Liver (tissue), 9 donors: ENCODE results near the gene C3orf70. TPM values are rescaled to one million over a fixed set of nuclear protein-coding genes. Genes with fewer than 3 reads are reported as not detected.

Source experiments
- DNase-seq: peaks from one replicate; pipeline ENCODE4 v3.0.0-alpha.2; 2017; ENCODE audit warnings: low spot score
- H3K27ac ChIP-seq, 2 donors: one replicate each; pipeline ENCODE4 v1.7.0; 2013; ENCODE audit warnings: inconsistent platforms in 2 of 2, low read length in 2 of 2, control low read depth in 1 of 2, low read depth in 1 of 2, mild to moderate bottlenecking in 1 of 2
- H3K27me3 ChIP-seq, 4 donors: one replicate each; pipeline versions ENCODE4 v1.6.1 to v1.7.0; 2013; ENCODE audit warnings: low read length in 3 of 4, inconsistent platforms in 1 of 4, mild to moderate bottlenecking in 1 of 4, moderate library complexity in 1 of 4; ENCODE audit not compliant: control insufficient read depth in 4 of 4, insufficient read depth in 4 of 4
- H3K36me3 ChIP-seq, 4 donors: one replicate each; pipeline versions ENCODE4 v1.6.1 to v1.7.0; 2013; ENCODE audit warnings: low read length in 3 of 4, mild to moderate bottlenecking in 3 of 4, low read depth in 1 of 4, moderate library complexity in 1 of 4; ENCODE audit not compliant: control insufficient read depth in 4 of 4, insufficient read depth in 3 of 4
- H3K4me1 ChIP-seq, 4 donors: one replicate each; pipeline versions ENCODE4 v1.6.1 to v1.7.0; 2013; ENCODE audit warnings: low read length in 3 of 4, mild to moderate bottlenecking in 3 of 4, moderate library complexity in 1 of 4; ENCODE audit not compliant: control insufficient read depth in 4 of 4, insufficient read depth in 4 of 4
- H3K4me3 ChIP-seq, 3 donors: one replicate each; pipeline versions ENCODE4 v1.6.1 to v1.7.0; 2013; ENCODE audit warnings: low read length in 3 of 3, control low read depth in 1 of 3, low read depth in 1 of 3, mild to moderate bottlenecking in 1 of 3
- H3K9ac ChIP-seq, 2 donors: one replicate each; pipeline ENCODE4 v1.7.0; 2013; ENCODE audit warnings: low read length in 2 of 2, mild to moderate bottlenecking in 2 of 2, moderate library complexity in 2 of 2, control low read depth in 1 of 2, low read depth in 1 of 2
- H3K9me3 ChIP-seq, 4 donors: one replicate each; pipeline versions ENCODE4 v1.6.1 to v1.7.0; 2013; ENCODE audit warnings: low read length in 3 of 4; ENCODE audit not compliant: control insufficient read depth in 4 of 4
- ATF3 ChIP-seq: IDR thresholded peaks from 2 replicates; pipeline ENCODE4 v1.6.1; 2016; ENCODE audit warnings: antibody characterized with exemption
- CTCF ChIP-seq: fragments of 150-350 bp; IDR thresholded peaks from 2 replicates; pipeline ENCODE4 v1.5.1; 2017; ENCODE audit warnings: improper control_type of control experiment, low read depth, low read length; ENCODE audit not compliant: missing input control
- EGR1 ChIP-seq, 2 donors: IDR thresholded peaks; 2 replicates each; pipeline ENCODE4 v1.6.1; 2016 to 2018; ENCODE audit warnings: antibody characterized with exemption in 2 of 2, low read depth in 2 of 2
- FOXA1 ChIP-seq: IDR thresholded peaks from 2 replicates; pipeline ENCODE4 v1.6.1; 2016; ENCODE audit warnings: antibody characterized with exemption
- GABPA ChIP-seq, 2 donors: IDR thresholded peaks in 1 of 2; conservative IDR thresholded peaks in 1 of 2; 2 replicates each; pipeline ENCODE4 v1.6.1; 2016; ENCODE audit warnings: antibody characterized with exemption in 2 of 2, mild to moderate bottlenecking in 1 of 2, moderate library complexity in 1 of 2
- HNF4A ChIP-seq, 2 donors: conservative IDR thresholded peaks; 2 replicates each; pipeline ENCODE4 v1.6.1; 2016; ENCODE audit warnings: antibody characterized with exemption in 2 of 2, mild to moderate bottlenecking in 2 of 2
- HNF4G ChIP-seq: IDR thresholded peaks from 2 replicates; pipeline ENCODE4 v1.6.1; 2016; ENCODE audit warnings: antibody characterized with exemption
- JUND ChIP-seq, 2 donors: IDR thresholded peaks; 2 replicates each; pipeline ENCODE4 v1.6.1; 2016; ENCODE audit warnings: antibody characterized with exemption in 2 of 2
- NR2F2 ChIP-seq: IDR thresholded peaks from 2 replicates; pipeline ENCODE4 v1.6.1; 2016; ENCODE audit warnings: antibody characterized with exemption
- RAD21 ChIP-seq, 2 donors: IDR thresholded peaks; 2 replicates each; pipeline ENCODE4 v1.6.1; 2016; ENCODE audit warnings: antibody characterized with exemption in 2 of 2, mild to moderate bottlenecking in 2 of 2
- REST ChIP-seq: IDR thresholded peaks from 2 replicates; pipeline ENCODE4 v1.6.1; 2016; ENCODE audit warnings: antibody characterized with exemption, mild to moderate bottlenecking
- RXRA ChIP-seq, 2 donors: IDR thresholded peaks; 2 replicates each; pipeline ENCODE4 v1.6.1; 2017 to 2018; ENCODE audit warnings: antibody characterized with exemption in 2 of 2, mild to moderate bottlenecking in 1 of 2
- SP1 ChIP-seq: IDR thresholded peaks from 2 replicates; pipeline ENCODE4 v1.6.1; 2018; ENCODE audit warnings: antibody characterized with exemption, mild to moderate bottlenecking
- YY1 ChIP-seq: IDR thresholded peaks from 2 replicates; pipeline ENCODE4 v1.6.1; 2016; ENCODE audit warnings: antibody characterized with exemption, mild to moderate bottlenecking
- ZBTB33 ChIP-seq: IDR thresholded peaks from 2 replicates; pipeline ENCODE4 v1.6.1; 2016; ENCODE audit warnings: antibody characterized with exemption
- WGBS: extraction: QIAGEN DNeasy Blood & Tissue Kit; methylation state at CpG from one replicate; pipeline ENCODE4 v1.1.7; 2013; 5-methylcytosine and 5-hydroxymethylcytosine counted together
- polyA plus RNA-seq, 2 donors: library from polyadenylated mRNA; stranded (reverse) in 1 of 2; unstranded in 1 of 2; fragments of 200-250 nt in 1 of 2; fragments of >200 nt in 1 of 2; fragmentation: Nextera tagmentation in 1 of 2; extraction: Ambion mirVana in 1 of 2; gene quantifications; one replicate each; pipeline versions ENCODE4 v1.2.1 to v1.2.3, GENCODE V29; 2013 to 2015
- total RNA-seq, 2 donors: library from RNA; depleted of rRNA; stranded (reverse); fragments of >200 nt; gene quantifications; one replicate each; pipeline ENCODE4 v1.2.3, GENCODE V29; 2014
- donor health status: healthy.
- donor health status: healthy.
- donor health status: healthy.
- donor health status: healthy.
- donor health status: healthy.

The C3orf70 gene
- total and polyA plus RNA-seq, 4 donors: 0.15 to 0.79 (median 0.41) TPM

- TF ChIP-seq ZBTB33 (no peak), HNF4G (no peak), FOXA1 (no peak), RAD21 (IDR thresholded peaks at IDR 0.05) (no peak), YY1 (no peak), SP1 (no peak), GABPA (IDR thresholded peaks at IDR 0.05 in 1 of 2, conservative IDR thresholded peaks at IDR 0.05 in 1 of 2) (no peak), ATF3 (no peak)
- Histone ChIP-seq H3K4me3 (no peak overlapping the region), H3K9ac (no peak overlapping the region), H3K9me3 (no peaks in the 10 kb centered on the region), H3K36me3 (no peaks in the 10 kb centered on the region), H3K27me3 (no peaks in the 10 kb centered on the region), H3K4me1 (no peaks in the 10 kb centered on the region), H3K27ac (no peak overlapping the region)
- no peak for DNase-seq
- 77% methylated on average over 5 of the region's 5 CpGs for WGBS
Measured at GRCh38 chr3:185084901-185085300, 68.0 kb downstream of the C3orf70 start.

- Histone ChIP-seq H3K9ac (no peak overlapping the region), H3K36me3 (no peaks in the 10 kb centered on the region), H3K27me3 (no peaks in the 10 kb centered on the region), H3K9me3 (no peaks in the 10 kb centered on the region), H3K4me3 (no peak overlapping the region), H3K4me1 (no peaks in the 10 kb centered on the region), H3K27ac (no peak overlapping the region)
- WGBS: 75% methylated on average over 5 of the region's 5 CpGs
- TF ChIP-seq SP1 (no peak), RXRA (IDR thresholded peaks at IDR 0.05) (no peak), ATF3 (no peak), HNF4G (no peak), JUND (IDR thresholded peaks at IDR 0.05) (no peak), CTCF (no peak), FOXA1 (no peak)
- no peak for DNase-seq
Measured at GRCh38 chr3:185084402-185084801, 68.5 kb downstream of the C3orf70 start.

- H3K27ac ChIP-seq: no peak overlapping the region
- H3K9ac ChIP-seq: no peak overlapping the region
- 86% methylated on average over 14 of the region's 14 CpGs for WGBS
- H3K4me3 ChIP-seq: no peak overlapping the region
- H3K27me3 ChIP-seq: no peaks in the 10 kb centered on the region
- no peaks in the 10 kb centered on the region for H3K9me3 ChIP-seq
- H3K36me3 ChIP-seq: no peaks in the 10 kb centered on the region
- H3K4me1 ChIP-seq: no peaks in the 10 kb centered on the region
- no peak for DNase-seq
- TF ChIP-seq GABPA (IDR thresholded peaks at IDR 0.05 in 1 of 2, conservative IDR thresholded peaks at IDR 0.05 in 1 of 2): no peak
- TF ChIP-seq ATF3: no peak
- no peak for TF ChIP-seq RAD21 (IDR thresholded peaks at IDR 0.05)
- TF ChIP-seq REST: no peak
- no peak for TF ChIP-seq RXRA (IDR thresholded peaks at IDR 0.05)
- no peak for TF ChIP-seq JUND (IDR thresholded peaks at IDR 0.05)
- TF ChIP-seq NR2F2: no peak
- no peak for TF ChIP-seq HNF4A (conservative IDR thresholded peaks at IDR 0.05)
- TF ChIP-seq ZBTB33: no peak
- no peak for TF ChIP-seq SP1
- TF ChIP-seq EGR1 (IDR thresholded peaks at IDR 0.05; ENCODE audit: low read depth in 2 of 2): no peak
Measured at GRCh38 chr3:185082829-185083228, 70.0 kb downstream of the C3orf70 start.
